ENCODE measurements around the gene DLST. TPM values are rescaled to one million over a fixed set of nuclear protein-coding genes. Genes with fewer than 3 reads are reported as not detected.

Gene DLST
- total and polyA plus RNA-seq, 2 of the 4 experiments (the other 2 are of a cell fraction), result 58.6 to 119 TPM

GRCh38 chr14:74912801-74913200, 31.1 kb downstream of the DLST start:
- H3K4ac ChIP-seq (ENCODE audit: low read depth, low read length), result no peak overlapping the region
- H3K9me1 ChIP-seq (ENCODE audit: insufficient read depth, low read length), result no peaks in the 10 kb centered on the region
- no peak for DNase-seq
- peak overlapping the region; percentile 12 for H2AFZ ChIP-seq (replicated peaks; ENCODE audit: low read length, poor library complexity)
- no peaks in the 10 kb centered on the region for H3K9me3 ChIP-seq (ENCODE audit: control insufficient read depth, insufficient read depth, low read length)
- no peak overlapping the region for H3K56ac ChIP-seq (ENCODE audit: extremely low read depth, insufficient read depth, low read length)
- H2AK9ac ChIP-seq (replicated peaks; ENCODE audit: low read depth, low read length, poor library complexity), result no peak overlapping the region
- TF ChIP-seq RAD21 (IDR thresholded peaks at IDR 0.05; ENCODE audit: low read length) (no peak), CEBPB (IDR thresholded peaks at IDR 0.05; ENCODE audit: low read depth, low read length) (no peak), POLR2A (IDR thresholded peaks at IDR 0.05; ENCODE audit: low read depth, low read length) (no peak), SMC3 (IDR thresholded peaks at IDR 0.05; ENCODE audit: low read depth, low read length) (no peak), FOS (IDR thresholded peaks at IDR 0.05; ENCODE audit: low read depth, low read length) (no peak), CTCF (conservative IDR thresholded peaks at IDR 0.05; ENCODE audit: low read depth, low read length) (no peak), BHLHE40 (IDR thresholded peaks at IDR 0.05; ENCODE audit: low read depth, low read length) (no peak), CHD1 (IDR thresholded peaks at IDR 0.05; ENCODE audit: low read depth, low read length) (no peak), MXI1 (IDR thresholded peaks at IDR 0.05; ENCODE audit: borderline replicate concordance, low read depth, low read length) (no peak), RFX5 (IDR thresholded peaks at IDR 0.05; ENCODE audit: low read depth, low read length) (no peak), USF2 (IDR thresholded peaks at IDR 0.05; ENCODE audit: low read depth, low read length) (no peak), RCOR1 (IDR thresholded peaks at IDR 0.05; ENCODE audit: insufficient replicate concordance, low read length) (no peak), MAFK (IDR thresholded peaks at IDR 0.05; ENCODE audit: low read depth, low read length) (no peak), MAZ (IDR thresholded peaks at IDR 0.05; ENCODE audit: borderline replicate concordance, low read depth, low read length) (no peak), NFE2L2 (IDR thresholded peaks at IDR 0.05; ENCODE audit: low read depth, low read length) (no peak), ELK1 (IDR thresholded peaks at IDR 0.05; ENCODE audit: borderline replicate concordance, low read depth, low read length) (no peak)
- no peak overlapping the region for H4K8ac ChIP-seq (ENCODE audit: low read depth in 2 of 2, low read length in 2 of 2)
- no peaks in the 10 kb centered on the region for H3K36me3 ChIP-seq (ENCODE audit: control insufficient read depth, insufficient read depth, low read length)
- H4K91ac ChIP-seq (ENCODE audit: insufficient read depth, low read depth, low read length), result no peak overlapping the region
- H2BK5ac ChIP-seq (ENCODE audit: low read depth, low read length, poor library complexity, severe bottlenecking), result no peak overlapping the region
- no peak overlapping the region for H3K27ac ChIP-seq (ENCODE audit: insufficient read depth, low read length)
- intact Hi-C loops (cut with micrococcal nuclease), result no loop called here
- no peak overlapping the region for H2AK5ac ChIP-seq (ENCODE audit: low read depth, low read length)
- 93% methylated on average over 3 of the region's 10 CpGs; no CpG with 5 or more reads in 1 of the 2 experiments for WGBS, 2 experiments (ENCODE audit: extremely low coverage in 2 of 2, insufficient read length in 1 of 2)
- no peak overlapping the region for H2BK120ac ChIP-seq (ENCODE audit: low read depth, low read length)
- in situ Hi-C loops (cut with MboI; ENCODE audit: low sequenced_read_pairs), result loop anchor here (5.0 to 10.0 kb wide), 2 partner anchors 164 to 392 kb away; no protein-coding TSS in a partner anchor
- no peak overlapping the region for H3K9ac ChIP-seq (ENCODE audit: low read depth, low read length)
- ChIA-PET CTCF (no interaction called here), POLR2A (ENCODE audit: unreplicated experiment) (no interaction called here)
- H3K4me2 ChIP-seq (ENCODE audit: low read depth, low read length), result no peak overlapping the region
- H3K27me3 ChIP-seq (ENCODE audit: control insufficient read depth, insufficient read depth, low read length), result no peaks in the 10 kb centered on the region
- ATAC-seq (ENCODE audit: low read depth), result no peak
- no peak overlapping the region for H2BK20ac ChIP-seq (ENCODE audit: low read depth, low read length)
- no TSS peak for BruUV-seq (replicated peaks)
- no peak overlapping the region for H3K14ac ChIP-seq (replicated peaks; ENCODE audit: low read depth, low read length)
- H4K5ac ChIP-seq (ENCODE audit: low read depth, low read length), result no peak overlapping the region
- dilution Hi-C loops (cut with HindIII; ENCODE audit: low sequenced_read_pairs, unreplicated experiment), result no loop called here
- H2BK15ac ChIP-seq (ENCODE audit: low read depth, low read length), result no peak overlapping the region
- peaks cover 1% of the 10 kb centered on the region; the same call in 1 of the 2 replicates for H3K4me1 ChIP-seq (ENCODE audit: control insufficient read depth, insufficient read depth, low read length)
- no peaks in the 10 kb centered on the region for H3K79me1 ChIP-seq (ENCODE audit: low read depth in 1 of 2, low read length in 2 of 2)
- H3K4me3 ChIP-seq (ENCODE audit: insufficient read depth, low read depth, low read length), result no peak overlapping the region
- H3K23ac ChIP-seq (ENCODE audit: low read depth, low read length), result no peak overlapping the region
- no peaks in the 10 kb centered on the region for H4K20me1 ChIP-seq (ENCODE audit: insufficient read depth, low read length)
- H3K18ac ChIP-seq (ENCODE audit: low read depth, low read length), result no peak overlapping the region

All from IMR-90 (cell line).